Measurements from ENCODE around the gene SOS1.

DNA sequence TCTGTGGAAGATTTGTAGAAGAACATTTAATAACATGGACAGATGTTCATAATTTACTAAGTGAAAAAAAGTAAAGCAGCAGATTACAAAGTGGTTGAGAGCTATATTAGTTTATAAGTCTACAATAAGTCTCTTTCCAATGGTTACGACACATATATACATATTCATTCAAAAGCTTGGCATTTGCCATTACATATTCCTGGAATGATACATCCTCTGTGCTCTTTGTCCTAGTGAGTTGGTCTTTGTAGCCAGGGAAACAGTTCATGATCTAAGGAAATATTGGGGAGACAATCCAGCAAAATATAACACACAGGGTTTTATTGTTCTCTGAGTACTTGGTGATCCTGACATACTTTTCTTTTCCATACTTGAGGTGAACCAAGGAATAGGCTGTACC is 32.5 kb upstream of the SOS1 start:
- TF ChIP-seq, protein P1, sequence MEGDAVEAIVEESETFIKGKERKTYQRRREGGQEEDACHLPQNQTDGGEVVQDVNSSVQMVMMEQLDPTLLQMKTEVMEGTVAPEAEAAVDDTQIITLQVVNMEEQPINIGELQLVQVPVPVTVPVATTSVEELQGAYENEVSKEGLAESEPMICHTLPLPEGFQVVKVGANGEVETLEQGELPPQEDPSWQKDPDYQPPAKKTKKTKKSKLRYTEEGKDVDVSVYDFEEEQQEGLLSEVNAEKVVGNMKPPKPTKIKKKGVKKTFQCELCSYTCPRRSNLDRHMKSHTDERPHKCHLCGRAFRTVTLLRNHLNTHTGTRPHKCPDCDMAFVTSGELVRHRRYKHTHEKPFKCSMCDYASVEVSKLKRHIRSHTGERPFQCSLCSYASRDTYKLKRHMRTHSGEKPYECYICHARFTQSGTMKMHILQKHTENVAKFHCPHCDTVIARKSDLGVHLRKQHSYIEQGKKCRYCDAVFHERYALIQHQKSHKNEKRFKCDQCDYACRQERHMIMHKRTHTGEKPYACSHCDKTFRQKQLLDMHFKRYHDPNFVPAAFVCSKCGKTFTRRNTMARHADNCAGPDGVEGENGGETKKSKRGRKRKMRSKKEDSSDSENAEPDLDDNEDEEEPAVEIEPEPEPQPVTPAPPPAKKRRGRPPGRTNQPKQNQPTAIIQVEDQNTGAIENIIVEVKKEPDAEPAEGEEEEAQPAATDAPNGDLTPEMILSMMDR (IDR thresholded peaks at IDR 0.05 in 4 of 5, conservative IDR thresholded peaks at IDR 0.05 in 1 of 5) = no peak
- TF ChIP-seq POLR2A (IDR thresholded peaks at IDR 0.05) = no peak

Measured in gastrocnemius medialis (tissue), 4 donors.